Measurements from ENCODE around the gene ITIH1.

DNA sequence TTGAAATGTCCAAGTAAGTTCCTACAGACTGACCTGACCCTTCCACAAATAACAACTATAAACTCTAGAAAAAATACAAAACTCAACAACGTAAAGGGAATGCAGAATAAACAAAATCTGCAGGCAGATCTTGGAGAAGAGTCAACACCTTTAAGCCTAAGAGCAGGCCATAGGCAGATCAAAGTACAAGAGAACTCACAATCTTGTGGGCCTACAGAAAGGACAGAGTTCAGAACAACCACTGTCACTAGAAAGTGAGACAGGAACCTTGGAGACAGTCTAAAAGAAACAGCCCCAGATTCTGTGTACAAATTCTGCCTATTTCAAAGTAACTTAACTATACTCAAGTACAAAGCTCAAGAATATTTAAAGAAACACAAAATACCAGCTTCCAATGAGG is 37.7 kb upstream of the ITIH1 start:
- TF ChIP-seq CTCF (IDR thresholded peaks at IDR 0.05): no peak
- no peak for TF ChIP-seq POLR2AphosphoS5 (IDR thresholded peaks at IDR 0.05)
